Germinal center (tissue), 1 donor: Measurements from ENCODE around the gene SLC2A4RG.
"Not testable (repeated sequence)": the region's sequence is repeated elsewhere in the genome, so short reads cannot be mapped to it uniquely, and the experiment has no call there.

Experiments used
- DNase-seq: peaks from one replicate; pipeline ENCODE4 v3.0.0; 2012; ENCODE audit warnings: mixed read lengths, low spot score

SLC2A4RG gene

GRCh38 chr20:63714858-63715257 lies 24.7 kb upstream of the SLC2A4RG start:
- no peak for DNase-seq

- no peak for DNase-seq
Observed at GRCh38 chr20:63718996-63719395, 20.6 kb upstream of the SLC2A4RG start.

GRCh38 chr20:63722967-63723622 lies 16.5 kb upstream of the SLC2A4RG start:
- not testable (repeated sequence) for DNase-seq

GRCh38 chr20:63730189-63730733 lies 9.3 kb upstream of the SLC2A4RG start:
- DNase-seq, result not testable (repeated sequence)

GRCh38 chr20:63731410-63731809 lies 8.2 kb upstream of the SLC2A4RG start:
- no peak for DNase-seq

- no peak for DNase-seq
Observed at GRCh38 chr20:63732118-63733095, 7.2 kb upstream of the SLC2A4RG start.

- DNase-seq, result no peak
Observed at GRCh38 chr20:63733117-63733516, 6.5 kb upstream of the SLC2A4RG start.

- no peak for DNase-seq
Observed at GRCh38 chr20:63733579-63734081, 5.9 kb upstream of the SLC2A4RG start.

- no peak for DNase-seq
Observed at GRCh38 chr20:63734111-63734945, 5.2 kb upstream of the SLC2A4RG start.

GRCh38 chr20:63734946-63735858 lies 4.4 kb upstream of the SLC2A4RG start:
- DNase-seq, result no peak

GRCh38 chr20:63735859-63736718 lies 3.5 kb upstream of the SLC2A4RG start, which contains the start of gene LIME1:
Gene LIME1 (plus strand): TSS chr20:63736664. CDS start chr20:63737550, 886 bp downstream.
- DNase-seq, result peak; percentile 83

GRCh38 chr20:63736893-63737694 lies 2.5 kb upstream of the SLC2A4RG start:
- peak; percentile 67 for DNase-seq

- no peak for DNase-seq
Observed at GRCh38 chr20:63737695-63737944, 2.0 kb upstream of the SLC2A4RG start.

GRCh38 chr20:63737945-63738686 lies 1.5 kb upstream of the SLC2A4RG start:
- peak; percentile 61 for DNase-seq

- DNase-seq, result no peak
Observed at GRCh38 chr20:63738687-63739129, 868 bp upstream of the SLC2A4RG start.

GRCh38 chr20:63740070-63740626 lies 572 bp downstream of the SLC2A4RG start:
- peak; percentile 56 for DNase-seq

GRCh38 chr20:63740627-63741353 lies 1.2 kb downstream of the SLC2A4RG start:
- DNase-seq, result no peak
